GM23338 (cell line): Measurements from ENCODE around the gene PACSIN1. TPM values are rescaled to one million over a fixed set of nuclear protein-coding genes. Genes with fewer than 3 reads are reported as not detected.

Source experiments
- ATAC-seq: fragments of 200-7000 bp; cut with Tn5 transposase; 3 replicates; pipeline ENCODE4 v1.9.1; 2020
- DNase-seq: peaks from one replicate; pipeline ENCODE4 v3.0.0-alpha.2; 2015; ENCODE audit warnings: low spot score
- H2AFZ ChIP-seq: fragments of 200-600 bp; sonication (generic); 2 replicates; pipeline ENCODE4 v1.8.0; 2016; ENCODE audit warnings: antibody characterized with exemption, mild to moderate bottlenecking, moderate library complexity
- H3F3A ChIP-seq: fragments of 200-600 bp; sonication (generic); replicated peaks from 2 replicates; pipeline ENCODE4 v1.8.0; 2017; ENCODE audit warnings: antibody characterized with exemption, mixed run types, low read depth
- H3K27ac ChIP-seq: fragments of 200-600 bp; sonication (generic); 2 replicates; pipeline ENCODE4 v1.6.1; 2016; ENCODE audit warnings: low read depth
- H3K27me3 ChIP-seq: fragments of 200-600 bp; sonication (generic); 2 replicates; pipeline ENCODE4 v1.8.0; 2016; ENCODE audit warnings: mild to moderate bottlenecking, mixed run types, moderate library complexity; ENCODE audit not compliant: insufficient read depth
- H3K36me3 ChIP-seq: fragments of 200-600 bp; sonication (generic); 2 replicates; pipeline ENCODE4 v1.8.0; 2016; ENCODE audit warnings: mild to moderate bottlenecking; ENCODE audit not compliant: insufficient read depth
- H3K4me1 ChIP-seq: fragments of 200-600 bp; sonication (generic); 2 replicates; pipeline ENCODE4 v1.8.0; 2016; ENCODE audit warnings: mild to moderate bottlenecking, moderate library complexity; ENCODE audit not compliant: insufficient read depth
- H3K4me2 ChIP-seq: fragments of 200-600 bp; sonication (generic); 2 replicates; pipeline ENCODE4 v1.7.1; 2017; ENCODE audit warnings: mixed run types
- H3K4me3 ChIP-seq: fragments of 200-600 bp; sonication (generic); 2 replicates; pipeline ENCODE4 v1.6.1; 2016; ENCODE audit warnings: mixed run types
- H3K79me2 ChIP-seq: fragments of 200-600 bp; sonication (generic); replicated peaks from 2 replicates; pipeline ENCODE4 v1.8.0; 2017; ENCODE audit warnings: mild to moderate bottlenecking; ENCODE audit not compliant: insufficient read depth
- H3K9me2 ChIP-seq: fragments of 200-600 bp; sonication (generic); 2 replicates; pipeline ENCODE4 v1.8.0; 2017; ENCODE audit not compliant: insufficient read depth
- H4K20me1 ChIP-seq: fragments of 200-600 bp; sonication (generic); replicated peaks from 2 replicates; pipeline ENCODE4 v1.8.0; 2017; ENCODE audit warnings: mild to moderate bottlenecking; ENCODE audit not compliant: insufficient read depth
- H3K27ac Mint-ChIP-seq: 2 replicates; pipeline ENCODE4 v1.8.0; 2020; ENCODE audit warnings: inconsistent platforms, mild to moderate bottlenecking, moderate library complexity, mixed read lengths
- H3K27me3 Mint-ChIP-seq: 3 replicates; pipeline ENCODE4 v1.8.0; 2022; ENCODE audit warnings: low read depth, mild to moderate bottlenecking, moderate library complexity, mixed read lengths, inconsistent platforms; ENCODE audit not compliant: insufficient read depth, poor library complexity
- H3K36me3 Mint-ChIP-seq: 3 replicates; pipeline ENCODE4 v1.8.0; 2021; ENCODE audit warnings: low read depth, mild to moderate bottlenecking, inconsistent platforms, moderate library complexity, mixed read lengths
- H3K4me1 Mint-ChIP-seq: 3 replicates; pipeline ENCODE4 v1.8.0; 2020; ENCODE audit warnings: mild to moderate bottlenecking, inconsistent platforms, mixed read lengths
- H3K4me3 Mint-ChIP-seq: 3 replicates; pipeline ENCODE4 v1.8.0; 2021; ENCODE audit warnings: moderate library complexity, mild to moderate bottlenecking, inconsistent platforms, mixed read lengths
- H3K9me3 Mint-ChIP-seq: 3 replicates; pipeline ENCODE4 v1.8.0; 2020; ENCODE audit warnings: moderate library complexity, mild to moderate bottlenecking, inconsistent platforms, mixed read lengths
- CREB1 ChIP-seq: fragments of 250-450 bp; sonication (Bioruptor Pico); IDR thresholded peaks from 2 replicates; pipeline ENCODE4 v1.5.0; 2020; ENCODE audit warnings: low read depth, mild to moderate bottlenecking, moderate library complexity
- EZH2 ChIP-seq: fragments of 200-600 bp; sonication (generic); IDR thresholded peaks from one replicate; pipeline ENCODE4 v1.8.0; 2017; ENCODE audit warnings: antibody characterized with exemption, mild to moderate bottlenecking, low read depth; ENCODE audit not compliant: unreplicated experiment
- STAT1 ChIP-seq: IDR thresholded peaks from one replicate; pipeline ENCODE4 v1.6.1; 2016; ENCODE audit warnings: antibody characterized with exemption; ENCODE audit not compliant: unreplicated experiment
- ZNF114 ChIP-seq: fragments of 250-450 bp; sonication (Bioruptor Pico); IDR thresholded peaks from 2 replicates; pipeline ENCODE4 v1.5.0; 2020; ENCODE audit warnings: mild to moderate bottlenecking, moderate library complexity
- ZNF331 ChIP-seq: fragments of 250-450 bp; sonication (Bioruptor Pico); IDR thresholded peaks from 2 replicates; pipeline ENCODE4 v1.5.0; 2020; ENCODE audit warnings: low read depth, mild to moderate bottlenecking, moderate library complexity
- polyA plus RNA-seq: library from polyadenylated mRNA; unstranded; fragments of >200 nt; fragmentation: Nextera tagmentation; extraction: Ambion mirVana; gene quantifications from 2 replicates; pipeline ENCODE4 v1.2.1, GENCODE V29; 2016
- total RNA-seq: library from RNA; depleted of rRNA; stranded (reverse); fragments of >200 nt; shearing (Covaris generic); gene quantifications from 2 replicates; pipeline ENCODE4 v1.2.3, GENCODE V29; 2014
- TF ChIP-seq, protein P1 (sequence below), 2 experiments: fragments of 200-600 bp in 1 of 2; sonication (generic) in 1 of 2; conservative IDR thresholded peaks; 2 replicates each; pipeline versions ENCODE4 v1.5.1 to v1.6.1; 2016 to 2017; ENCODE audit warnings: antibody characterized with exemption in 2 of 2, low read depth in 2 of 2, mild to moderate bottlenecking in 2 of 2, moderate library complexity in 1 of 2
- TF ChIP-seq, protein P2 (sequence below): IDR thresholded peaks from one replicate; pipeline ENCODE4 v1.6.1; 2018; ENCODE audit warnings: antibody characterized with exemption; ENCODE audit not compliant: unreplicated experiment
- TF ChIP-seq, protein P3 (sequence below): fragments of 250-450 bp; sonication (Bioruptor Pico); IDR thresholded peaks from 2 replicates; pipeline ENCODE4 v1.5.0; 2020; ENCODE audit warnings: mild to moderate bottlenecking, moderate library complexity

PACSIN1 gene
- total and polyA plus RNA-seq, 2 experiments from 2014 or later = 5.2 to 8.7 TPM

DNA sequence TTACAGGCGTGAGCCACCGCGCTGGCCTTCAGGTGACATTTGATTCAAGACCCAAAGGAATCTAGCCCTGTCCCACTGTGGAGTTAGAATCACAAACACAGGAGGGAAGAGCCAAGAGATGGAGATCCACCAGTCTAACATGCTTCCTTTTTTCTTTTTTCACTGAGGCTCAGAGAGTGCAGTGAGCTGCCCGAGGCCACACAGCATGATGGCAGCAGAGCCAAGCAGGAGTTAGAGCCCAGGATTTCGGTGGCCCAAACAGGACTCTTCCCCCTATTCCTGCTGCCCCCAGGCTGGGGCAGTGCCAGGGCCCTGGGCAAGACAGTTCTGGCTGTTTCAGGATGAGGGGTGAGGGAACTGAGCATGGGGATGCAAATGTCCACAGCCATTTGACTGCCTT is 98.3 kb downstream of the PACSIN1 start:
- Histone ChIP-seq H3K4me1 (peaks cover 7% of the 10 kb centered on the region), H4K20me1 (no peaks in the 10 kb centered on the region), H3K79me2 (no peaks in the 10 kb centered on the region), H3K27me3 (no peaks in the 10 kb centered on the region), H3K4me2 (no peak overlapping the region), H3K36me3 (no peaks in the 10 kb centered on the region), H3K27ac (no peak overlapping the region), H2AFZ (no peak overlapping the region), H3F3A (no peaks in the 10 kb centered on the region), H3K4me3 (no peak overlapping the region), H3K9me2 (no peaks in the 10 kb centered on the region)
- Mint-ChIP-seq H3K4me3 (no peak overlapping the region), H3K27ac (no peak overlapping the region), H3K27me3 (peaks cover 12% of the 10 kb centered on the region), H3K36me3 (no peaks in the 10 kb centered on the region), H3K4me1 (peaks cover 26% of the 10 kb centered on the region), H3K9me3 (no peaks in the 10 kb centered on the region; the same call in 1 of the 3 replicates)
- TF ChIP-seq ZNF114 (CRISPR knock-in tag) = no peak
- TF ChIP-seq EZH2 = no peak
- TF ChIP-seq, protein P1, sequence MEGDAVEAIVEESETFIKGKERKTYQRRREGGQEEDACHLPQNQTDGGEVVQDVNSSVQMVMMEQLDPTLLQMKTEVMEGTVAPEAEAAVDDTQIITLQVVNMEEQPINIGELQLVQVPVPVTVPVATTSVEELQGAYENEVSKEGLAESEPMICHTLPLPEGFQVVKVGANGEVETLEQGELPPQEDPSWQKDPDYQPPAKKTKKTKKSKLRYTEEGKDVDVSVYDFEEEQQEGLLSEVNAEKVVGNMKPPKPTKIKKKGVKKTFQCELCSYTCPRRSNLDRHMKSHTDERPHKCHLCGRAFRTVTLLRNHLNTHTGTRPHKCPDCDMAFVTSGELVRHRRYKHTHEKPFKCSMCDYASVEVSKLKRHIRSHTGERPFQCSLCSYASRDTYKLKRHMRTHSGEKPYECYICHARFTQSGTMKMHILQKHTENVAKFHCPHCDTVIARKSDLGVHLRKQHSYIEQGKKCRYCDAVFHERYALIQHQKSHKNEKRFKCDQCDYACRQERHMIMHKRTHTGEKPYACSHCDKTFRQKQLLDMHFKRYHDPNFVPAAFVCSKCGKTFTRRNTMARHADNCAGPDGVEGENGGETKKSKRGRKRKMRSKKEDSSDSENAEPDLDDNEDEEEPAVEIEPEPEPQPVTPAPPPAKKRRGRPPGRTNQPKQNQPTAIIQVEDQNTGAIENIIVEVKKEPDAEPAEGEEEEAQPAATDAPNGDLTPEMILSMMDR (conservative IDR thresholded peaks at IDR 0.05; ENCODE audit: low read depth in 2 of 2) = no peak
- no peak for TF ChIP-seq CREB1 (CRISPR knock-in tag)
- TF ChIP-seq, protein P2, sequence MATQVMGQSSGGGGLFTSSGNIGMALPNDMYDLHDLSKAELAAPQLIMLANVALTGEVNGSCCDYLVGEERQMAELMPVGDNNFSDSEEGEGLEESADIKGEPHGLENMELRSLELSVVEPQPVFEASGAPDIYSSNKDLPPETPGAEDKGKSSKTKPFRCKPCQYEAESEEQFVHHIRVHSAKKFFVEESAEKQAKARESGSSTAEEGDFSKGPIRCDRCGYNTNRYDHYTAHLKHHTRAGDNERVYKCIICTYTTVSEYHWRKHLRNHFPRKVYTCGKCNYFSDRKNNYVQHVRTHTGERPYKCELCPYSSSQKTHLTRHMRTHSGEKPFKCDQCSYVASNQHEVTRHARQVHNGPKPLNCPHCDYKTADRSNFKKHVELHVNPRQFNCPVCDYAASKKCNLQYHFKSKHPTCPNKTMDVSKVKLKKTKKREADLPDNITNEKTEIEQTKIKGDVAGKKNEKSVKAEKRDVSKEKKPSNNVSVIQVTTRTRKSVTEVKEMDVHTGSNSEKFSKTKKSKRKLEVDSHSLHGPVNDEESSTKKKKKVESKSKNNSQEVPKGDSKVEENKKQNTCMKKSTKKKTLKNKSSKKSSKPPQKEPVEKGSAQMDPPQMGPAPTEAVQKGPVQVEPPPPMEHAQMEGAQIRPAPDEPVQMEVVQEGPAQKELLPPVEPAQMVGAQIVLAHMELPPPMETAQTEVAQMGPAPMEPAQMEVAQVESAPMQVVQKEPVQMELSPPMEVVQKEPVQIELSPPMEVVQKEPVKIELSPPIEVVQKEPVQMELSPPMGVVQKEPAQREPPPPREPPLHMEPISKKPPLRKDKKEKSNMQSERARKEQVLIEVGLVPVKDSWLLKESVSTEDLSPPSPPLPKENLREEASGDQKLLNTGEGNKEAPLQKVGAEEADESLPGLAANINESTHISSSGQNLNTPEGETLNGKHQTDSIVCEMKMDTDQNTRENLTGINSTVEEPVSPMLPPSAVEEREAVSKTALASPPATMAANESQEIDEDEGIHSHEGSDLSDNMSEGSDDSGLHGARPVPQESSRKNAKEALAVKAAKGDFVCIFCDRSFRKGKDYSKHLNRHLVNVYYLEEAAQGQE = no peak
- TF ChIP-seq ZNF331 (CRISPR knock-in tag) = no peak
- TF ChIP-seq STAT1 = no peak
- TF ChIP-seq, protein P3, sequence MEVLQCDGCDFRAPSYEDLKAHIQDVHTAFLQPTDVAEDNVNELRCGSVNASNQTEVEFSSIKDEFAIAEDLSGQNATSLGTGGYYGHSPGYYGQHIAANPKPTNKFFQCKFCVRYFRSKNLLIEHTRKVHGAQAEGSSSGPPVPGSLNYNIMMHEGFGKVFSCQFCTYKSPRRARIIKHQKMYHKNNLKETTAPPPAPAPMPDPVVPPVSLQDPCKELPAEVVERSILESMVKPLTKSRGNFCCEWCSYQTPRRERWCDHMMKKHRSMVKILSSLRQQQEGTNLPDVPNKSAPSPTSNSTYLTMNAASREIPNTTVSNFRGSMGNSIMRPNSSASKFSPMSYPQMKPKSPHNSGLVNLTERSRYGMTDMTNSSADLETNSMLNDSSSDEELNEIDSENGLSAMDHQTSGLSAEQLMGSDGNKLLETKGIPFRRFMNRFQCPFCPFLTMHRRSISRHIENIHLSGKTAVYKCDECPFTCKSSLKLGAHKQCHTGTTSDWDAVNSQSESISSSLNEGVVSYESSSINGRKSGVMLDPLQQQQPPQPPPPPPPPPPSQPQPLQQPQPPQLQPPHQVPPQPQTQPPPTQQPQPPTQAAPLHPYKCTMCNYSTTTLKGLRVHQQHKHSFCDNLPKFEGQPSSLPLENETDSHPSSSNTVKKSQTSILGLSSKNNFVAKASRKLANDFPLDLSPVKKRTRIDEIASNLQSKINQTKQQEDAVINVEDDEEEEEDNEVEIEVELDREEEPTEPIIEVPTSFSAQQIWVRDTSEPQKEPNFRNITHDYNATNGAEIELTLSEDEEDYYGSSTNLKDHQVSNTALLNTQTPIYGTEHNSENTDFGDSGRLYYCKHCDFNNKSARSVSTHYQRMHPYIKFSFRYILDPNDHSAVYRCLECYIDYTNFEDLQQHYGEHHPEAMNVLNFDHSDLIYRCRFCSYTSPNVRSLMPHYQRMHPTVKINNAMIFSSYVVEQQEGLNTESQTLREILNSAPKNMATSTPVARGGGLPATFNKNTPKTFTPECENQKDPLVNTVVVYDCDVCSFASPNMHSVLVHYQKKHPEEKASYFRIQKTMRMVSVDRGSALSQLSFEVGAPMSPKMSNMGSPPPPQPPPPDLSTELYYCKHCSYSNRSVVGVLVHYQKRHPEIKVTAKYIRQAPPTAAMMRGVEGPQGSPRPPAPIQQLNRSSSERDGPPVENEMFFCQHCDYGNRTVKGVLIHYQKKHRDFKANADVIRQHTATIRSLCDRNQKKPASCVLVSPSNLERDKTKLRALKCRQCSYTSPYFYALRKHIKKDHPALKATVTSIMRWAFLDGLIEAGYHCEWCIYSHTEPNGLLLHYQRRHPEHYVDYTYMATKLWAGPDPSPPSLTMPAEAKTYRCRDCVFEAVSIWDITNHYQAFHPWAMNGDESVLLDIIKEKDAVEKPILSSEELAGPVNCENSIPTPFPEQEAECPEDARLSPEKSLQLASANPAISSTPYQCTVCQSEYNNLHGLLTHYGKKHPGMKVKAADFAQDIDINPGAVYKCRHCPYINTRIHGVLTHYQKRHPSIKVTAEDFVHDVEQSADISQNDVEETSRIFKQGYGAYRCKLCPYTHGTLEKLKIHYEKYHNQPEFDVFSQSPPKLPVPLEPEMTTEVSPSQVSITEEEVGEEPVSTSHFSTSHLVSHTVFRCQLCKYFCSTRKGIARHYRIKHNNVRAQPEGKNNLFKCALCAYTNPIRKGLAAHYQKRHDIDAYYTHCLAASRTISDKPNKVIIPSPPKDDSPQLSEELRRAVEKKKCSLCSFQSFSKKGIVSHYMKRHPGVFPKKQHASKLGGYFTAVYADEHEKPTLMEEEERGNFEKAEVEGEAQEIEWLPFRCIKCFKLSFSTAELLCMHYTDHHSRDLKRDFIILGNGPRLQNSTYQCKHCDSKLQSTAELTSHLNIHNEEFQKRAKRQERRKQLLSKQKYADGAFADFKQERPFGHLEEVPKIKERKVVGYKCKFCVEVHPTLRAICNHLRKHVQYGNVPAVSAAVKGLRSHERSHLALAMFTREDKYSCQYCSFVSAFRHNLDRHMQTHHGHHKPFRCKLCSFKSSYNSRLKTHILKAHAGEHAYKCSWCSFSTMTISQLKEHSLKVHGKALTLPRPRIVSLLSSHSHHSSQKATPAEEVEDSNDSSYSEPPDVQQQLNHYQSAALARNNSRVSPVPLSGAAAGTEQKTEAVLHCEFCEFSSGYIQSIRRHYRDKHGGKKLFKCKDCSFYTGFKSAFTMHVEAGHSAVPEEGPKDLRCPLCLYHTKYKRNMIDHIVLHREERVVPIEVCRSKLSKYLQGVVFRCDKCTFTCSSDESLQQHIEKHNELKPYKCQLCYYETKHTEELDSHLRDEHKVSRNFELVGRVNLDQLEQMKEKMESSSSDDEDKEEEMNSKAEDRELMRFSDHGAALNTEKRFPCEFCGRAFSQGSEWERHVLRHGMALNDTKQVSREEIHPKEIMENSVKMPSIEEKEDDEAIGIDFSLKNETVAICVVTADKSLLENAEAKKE (CRISPR knock-in tag) = no peak
- no peak for ATAC-seq
- no peak for DNase-seq
